DND-41 (cell line): ENCODE data around the gene CEP41.

Source experiments
- ATAC-seq: fragments of 200-7000 bp; cut with Tn5 transposase; 3 replicates; pipeline ENCODE4 v1.9.1; 2021; ENCODE audit warnings: low read depth; ENCODE audit not compliant: insufficient read depth
- DNase-seq: peaks from one replicate; pipeline ENCODE4 v3.0.0-alpha.2; 2020
- H2AFZ ChIP-seq: 2 replicates; pipeline ENCODE4 v1.6.0; 2012; ENCODE audit warnings: low read depth, low read length
- H3K27ac ChIP-seq: 2 replicates; pipeline ENCODE4 v1.5.1; 2012; ENCODE audit warnings: low read length, inconsistent platforms
- H3K27me3 ChIP-seq: fragments of 200-600 bp; sonication (generic); 2 replicates; pipeline ENCODE4 v1.6.0; 2012; ENCODE audit warnings: low read length, mild to moderate bottlenecking, inconsistent platforms; ENCODE audit not compliant: insufficient read depth, poor library complexity
- H3K36me3 ChIP-seq: 2 replicates; pipeline ENCODE4 v1.5.1; 2012; ENCODE audit warnings: low read length, inconsistent platforms; ENCODE audit not compliant: insufficient read depth
- H3K4me1 ChIP-seq: 2 replicates; pipeline ENCODE4 v1.5.1; 2012; ENCODE audit warnings: mild to moderate bottlenecking, low read length; ENCODE audit not compliant: insufficient read depth
- H3K4me2 ChIP-seq: 2 replicates; pipeline ENCODE4 v1.6.0; 2012; ENCODE audit warnings: mild to moderate bottlenecking, moderate library complexity, low read length, inconsistent platforms; ENCODE audit not compliant: insufficient read depth
- H3K4me3 ChIP-seq, 2 experiments: fragments of 200-600 bp in 1 of 2; shearing (Covaris generic) in 1 of 2; 2 replicates each; pipeline ENCODE4 v1.5.1; 2012 to 2016; ENCODE audit warnings: inconsistent platforms in 2 of 2, low read length in 2 of 2, mild to moderate bottlenecking in 2 of 2, low read depth in 1 of 2, moderate library complexity in 1 of 2
- H3K79me2 ChIP-seq: 2 replicates; pipeline ENCODE4 v1.6.0; 2012; ENCODE audit warnings: low read length, inconsistent platforms; ENCODE audit not compliant: insufficient read depth
- H3K9ac ChIP-seq: 2 replicates; pipeline ENCODE4 v1.6.0; 2012; ENCODE audit warnings: low read depth, mild to moderate bottlenecking, inconsistent platforms, low read length, moderate library complexity
- H3K9me3 ChIP-seq: 2 replicates; pipeline ENCODE4 v1.5.1; 2012; ENCODE audit warnings: low read length, moderate library complexity, mild to moderate bottlenecking, inconsistent platforms; ENCODE audit not compliant: insufficient read depth, severe bottlenecking
- H4K20me1 ChIP-seq: 2 replicates; pipeline ENCODE4 v1.6.0; 2012; ENCODE audit warnings: low read length; ENCODE audit not compliant: insufficient read depth
- EZH2 ChIP-seq: IDR thresholded peaks from 3 replicates; pipeline ENCODE4 v1.6.1; 2012; ENCODE audit warnings: borderline replicate concordance, low read depth, mild to moderate bottlenecking, moderate library complexity, low read length, inconsistent platforms; ENCODE audit not compliant: severe bottlenecking
- TF ChIP-seq, protein P1 (sequence below): IDR thresholded peaks from 2 replicates; pipeline ENCODE4 v1.5.1; 2012; ENCODE audit warnings: borderline replicate concordance, low read length, moderate library complexity, mild to moderate bottlenecking; ENCODE audit not compliant: poor library complexity, severe bottlenecking; ENCODE audit errors: extremely low read depth

Gene CEP41

DNA sequence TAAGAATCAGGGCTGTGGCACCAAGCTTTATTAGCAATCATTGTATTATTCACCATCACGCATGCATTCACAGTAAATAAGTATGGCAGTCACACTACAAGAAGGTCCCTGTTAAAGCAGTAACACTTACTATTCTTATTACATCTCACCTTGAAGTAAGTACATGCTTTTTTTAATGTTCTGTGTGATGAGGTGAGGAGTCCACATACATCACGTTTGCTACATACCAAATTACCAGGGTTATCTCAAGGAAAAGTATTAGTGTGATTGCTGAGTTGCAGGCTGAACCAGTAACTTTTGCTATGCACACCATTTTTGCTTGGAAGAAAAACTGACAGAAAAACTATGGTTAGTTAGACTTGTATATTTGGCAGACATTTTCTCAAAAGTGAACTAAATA, 35.8 kb downstream of the CEP41 start:
- Histone ChIP-seq H3K4me2 (no peak overlapping the region), H3K9me3 (no peaks in the 10 kb centered on the region), H3K36me3 (peaks cover 10% of the 10 kb centered on the region; the same call in 1 of the 2 replicates), H3K27me3 (no peaks in the 10 kb centered on the region), H2AFZ (no peak overlapping the region), H3K79me2 (no peaks in the 10 kb centered on the region), H4K20me1 (no peaks in the 10 kb centered on the region), H3K4me1 (no peaks in the 10 kb centered on the region), H3K9ac (no peak overlapping the region), H3K27ac (no peak overlapping the region), H3K4me3 (no peak overlapping the region)
- no peak for DNase-seq
- no peak for TF ChIP-seq EZH2
- TF ChIP-seq, protein P1, sequence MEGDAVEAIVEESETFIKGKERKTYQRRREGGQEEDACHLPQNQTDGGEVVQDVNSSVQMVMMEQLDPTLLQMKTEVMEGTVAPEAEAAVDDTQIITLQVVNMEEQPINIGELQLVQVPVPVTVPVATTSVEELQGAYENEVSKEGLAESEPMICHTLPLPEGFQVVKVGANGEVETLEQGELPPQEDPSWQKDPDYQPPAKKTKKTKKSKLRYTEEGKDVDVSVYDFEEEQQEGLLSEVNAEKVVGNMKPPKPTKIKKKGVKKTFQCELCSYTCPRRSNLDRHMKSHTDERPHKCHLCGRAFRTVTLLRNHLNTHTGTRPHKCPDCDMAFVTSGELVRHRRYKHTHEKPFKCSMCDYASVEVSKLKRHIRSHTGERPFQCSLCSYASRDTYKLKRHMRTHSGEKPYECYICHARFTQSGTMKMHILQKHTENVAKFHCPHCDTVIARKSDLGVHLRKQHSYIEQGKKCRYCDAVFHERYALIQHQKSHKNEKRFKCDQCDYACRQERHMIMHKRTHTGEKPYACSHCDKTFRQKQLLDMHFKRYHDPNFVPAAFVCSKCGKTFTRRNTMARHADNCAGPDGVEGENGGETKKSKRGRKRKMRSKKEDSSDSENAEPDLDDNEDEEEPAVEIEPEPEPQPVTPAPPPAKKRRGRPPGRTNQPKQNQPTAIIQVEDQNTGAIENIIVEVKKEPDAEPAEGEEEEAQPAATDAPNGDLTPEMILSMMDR: no peak
- no peak for ATAC-seq

DNA sequence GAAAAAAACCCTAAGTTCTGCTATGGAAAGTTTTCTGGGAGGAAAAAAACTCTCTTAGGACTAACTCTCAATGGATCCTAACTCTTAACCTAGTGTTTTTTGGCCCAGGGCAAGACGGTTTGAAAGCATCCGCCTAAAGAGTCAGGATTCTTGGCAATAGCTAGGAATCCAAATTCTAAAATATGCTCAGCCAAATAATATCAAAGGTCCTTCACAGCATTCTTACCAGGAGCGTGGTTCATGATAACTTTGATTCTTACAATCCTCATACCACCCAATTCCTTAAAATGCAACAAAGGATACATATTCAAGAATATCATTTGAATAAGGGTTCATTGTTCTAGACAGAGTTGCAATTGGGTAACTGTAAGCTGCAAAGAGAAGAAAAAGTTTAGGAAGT, 39.2 kb downstream of the CEP41 start:
- DNase-seq (no peak), ATAC-seq (no peak)
- Histone ChIP-seq H3K4me1 (no peaks in the 10 kb centered on the region), H3K27me3 (no peaks in the 10 kb centered on the region), H3K9me3 (no peaks in the 10 kb centered on the region), H3K4me2 (no peak overlapping the region), H4K20me1 (no peaks in the 10 kb centered on the region), H3K79me2 (no peaks in the 10 kb centered on the region), H3K36me3 (peaks cover 10% of the 10 kb centered on the region), H3K4me3 (no peak overlapping the region), H2AFZ (no peak overlapping the region), H3K27ac (no peak overlapping the region), H3K9ac (no peak overlapping the region)
- TF ChIP-seq, protein P1: no peak
- TF ChIP-seq EZH2: no peak

DNA sequence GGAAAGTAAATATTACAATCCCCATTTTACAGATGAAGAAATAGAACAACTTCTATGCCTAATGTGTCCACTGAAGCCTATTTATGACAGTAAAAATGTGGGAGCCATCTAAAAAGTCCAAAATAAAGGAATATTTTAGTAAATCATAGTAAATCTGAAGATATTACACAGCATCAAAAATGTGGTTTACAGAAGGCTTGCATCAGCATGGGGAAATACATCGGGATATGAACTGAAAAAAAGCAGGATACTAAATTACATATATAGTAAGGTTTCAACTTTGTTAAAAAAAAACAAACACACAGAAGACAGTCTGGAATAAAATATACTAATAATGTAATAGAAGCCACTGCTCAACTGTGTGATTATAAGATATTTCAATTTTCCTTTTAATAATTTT, 39.7 kb downstream of the CEP41 start:
- Histone ChIP-seq H3K4me2 (no peak overlapping the region), H3K27me3 (no peaks in the 10 kb centered on the region), H3K9ac (no peak overlapping the region), H4K20me1 (no peaks in the 10 kb centered on the region), H3K36me3 (peaks cover 10% of the 10 kb centered on the region), H3K27ac (no peak overlapping the region), H2AFZ (no peak overlapping the region), H3K9me3 (no peaks in the 10 kb centered on the region), H3K79me2 (no peaks in the 10 kb centered on the region), H3K4me3 (no peak overlapping the region), H3K4me1 (no peaks in the 10 kb centered on the region)
- DNase-seq: no peak
- TF ChIP-seq, protein P1: no peak
- TF ChIP-seq EZH2: no peak
- no peak for ATAC-seq

DNA sequence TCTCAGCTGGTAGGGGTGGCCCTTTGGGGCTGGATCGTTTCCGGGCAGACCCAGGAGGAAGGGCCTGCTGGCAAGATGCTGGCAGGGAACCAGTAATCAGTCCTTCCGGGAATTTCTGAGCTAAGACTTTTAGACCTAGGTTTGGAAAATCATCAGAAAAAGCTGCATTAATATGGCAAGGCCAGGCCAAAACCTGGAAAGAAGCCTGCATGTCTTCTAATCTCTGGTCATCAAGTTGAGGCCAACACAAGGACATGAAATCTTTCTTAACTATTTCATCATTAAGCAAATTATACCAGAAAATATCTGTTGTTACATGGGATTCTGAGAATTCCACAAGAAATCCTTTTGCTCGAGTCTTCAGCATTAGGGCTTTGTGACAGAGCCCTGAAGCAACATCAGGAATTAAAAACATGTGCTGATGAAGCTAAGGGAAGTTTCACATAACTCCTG, 40.7 kb downstream of the CEP41 start:
- no peak for ATAC-seq
- no peak overlapping the region for H3K4me2 ChIP-seq

More for the DNA sequence above, 40.7 kb downstream of the CEP41 start:
- no peak overlapping the region for H3K27ac ChIP-seq
- no peak overlapping the region for H3K9ac ChIP-seq
- H3K27me3 ChIP-seq: no peaks in the 10 kb centered on the region
- no peaks in the 10 kb centered on the region for H3K4me1 ChIP-seq
- H3K36me3 ChIP-seq: peaks cover 10% of the 10 kb centered on the region
- H4K20me1 ChIP-seq: no peaks in the 10 kb centered on the region
- no peaks in the 10 kb centered on the region for H3K79me2 ChIP-seq
- no peak overlapping the region for H3K4me3 ChIP-seq
- DNase-seq: no peak
- TF ChIP-seq, protein P1: no peak
- no peak for TF ChIP-seq EZH2
- H3K9me3 ChIP-seq: no peaks in the 10 kb centered on the region
- H2AFZ ChIP-seq: no peak overlapping the region
